Progenitor cell of endocrine pancreas (in vitro differentiated cells): ENCODE measurements around the gene NOP56. TPM values are rescaled to one million over a fixed set of nuclear protein-coding genes. Genes with fewer than 3 reads are reported as not detected.

Experiments
- DNase-seq: peaks from one replicate; pipeline ENCODE4 v3.0.0; 2021; ENCODE audit warnings: low spot score; ENCODE audit not compliant: unreplicated experiment
- H3K27ac Mint-ChIP-seq: 2 replicates; pipeline ENCODE4 v1.8.0; 2021; ENCODE audit warnings: mild to moderate bottlenecking, moderate library complexity, mixed read lengths
- H3K27me3 Mint-ChIP-seq: 2 replicates; pipeline ENCODE4 v1.8.0; 2021; ENCODE audit warnings: mixed read lengths
- H3K36me3 Mint-ChIP-seq: 2 replicates; pipeline ENCODE4 v1.8.0; 2022; ENCODE audit warnings: mixed read lengths; ENCODE audit not compliant: insufficient read depth
- H3K4me1 Mint-ChIP-seq: 2 replicates; pipeline ENCODE4 v1.8.0; 2021; ENCODE audit warnings: low read depth, mixed read lengths
- H3K4me3 Mint-ChIP-seq: 2 replicates; pipeline ENCODE4 v1.8.0; 2021; ENCODE audit warnings: low read depth, mild to moderate bottlenecking, moderate library complexity, mixed read lengths
- H3K9me3 Mint-ChIP-seq: 2 replicates; pipeline ENCODE4 v1.8.0; 2021; ENCODE audit warnings: low read depth, mixed read lengths
- CTCF ChIP-seq: fragments of 200-600 bp; sonication (generic); IDR thresholded peaks from one replicate; pipeline ENCODE4 v1.5.0; 2021; ENCODE audit warnings: antibody characterized with exemption, mild to moderate bottlenecking; ENCODE audit not compliant: unreplicated experiment
- long read RNA-seq: library from polyadenylated mRNA; unstranded; transcript quantifications from one replicate; pipeline ENCODE4 v2.0.0, GENCODE V29; 2020
- total RNA-seq: library from RNA; stranded (reverse); gene quantifications from 2 replicates; pipeline ENCODE4 v1.2.1, GENCODE V29; 2021

Gene NOP56
- 271 and 282 TPM in 2 replicates for total RNA-seq
- long read RNA-seq, transcript NOP56-201 (12 exons, 2,400 nt), result major isoform, 223 of 551 reads
- long read RNA-seq, partial matches to known transcripts, result 130 of 551 reads
- long read RNA-seq, other reads (novel, unspliced or antisense), result 194 of 551 reads

- peak; percentile 5 for TF ChIP-seq CTCF
- peaks cover 24% of the 10 kb centered on the region for H3K36me3 Mint-ChIP-seq
- H3K9me3 Mint-ChIP-seq, result no peaks in the 10 kb centered on the region
- H3K27ac Mint-ChIP-seq, result peak within 1 kb of the TSS; percentile 95
- H3K4me3 Mint-ChIP-seq, result peak within 1 kb of the TSS; percentile 90
- H3K4me1 Mint-ChIP-seq, result peaks cover 15% of the 10 kb centered on the region
- H3K27me3 Mint-ChIP-seq, result no peaks in the 10 kb centered on the region
- peak; percentile 96 for DNase-seq
These were observed at the start of gene NOP56 for GRCh38 chr20:2651772-2652723. TSS of gene NOP56 (plus strand) at chr20:2652632. CDS start at chr20:2652661, 29 bp downstream.

- Mint-ChIP-seq H3K4me1 (peaks cover 1% of the 10 kb centered on the region), H3K4me3 (no peak overlapping the region), H3K27me3 (peaks cover 3% of the 10 kb centered on the region), H3K27ac (no peak overlapping the region), H3K9me3 (peaks cover 9% of the 10 kb centered on the region), H3K36me3 (no peaks in the 10 kb centered on the region)
- TF ChIP-seq CTCF, result no peak
- no peak for DNase-seq
These were observed 49.7 kb upstream of the NOP56 start for GRCh38 chr20:2602746-2603145.

GRCh38 chr20:2603816-2604505, 48.5 kb upstream of the NOP56 start:
- Mint-ChIP-seq H3K27me3 (peaks cover 3% of the 10 kb centered on the region), H3K27ac (no peak overlapping the region), H3K4me1 (peaks cover 1% of the 10 kb centered on the region), H3K36me3 (no peaks in the 10 kb centered on the region), H3K9me3 (peaks cover 9% of the 10 kb centered on the region), H3K4me3 (no peak overlapping the region)
- no peak for TF ChIP-seq CTCF
- DNase-seq, result no peak

GRCh38 chr20:2604506-2604835, 48.0 kb upstream of the NOP56 start:
- peaks cover 9% of the 10 kb centered on the region for H3K9me3 Mint-ChIP-seq
- H3K36me3 Mint-ChIP-seq, result no peaks in the 10 kb centered on the region
- peaks cover 1% of the 10 kb centered on the region for H3K4me1 Mint-ChIP-seq
- TF ChIP-seq CTCF, result no peak
- H3K27ac Mint-ChIP-seq, result no peak overlapping the region
- peaks cover 7% of the 10 kb centered on the region for H3K27me3 Mint-ChIP-seq
- no peak overlapping the region for H3K4me3 Mint-ChIP-seq
- DNase-seq, result no peak

GRCh38 chr20:2606507-2607006, 45.9 kb upstream of the NOP56 start:
- Mint-ChIP-seq H3K36me3 (no peaks in the 10 kb centered on the region), H3K4me3 (no peak overlapping the region), H3K9me3 (peaks cover 9% of the 10 kb centered on the region), H3K27ac (no peak overlapping the region), H3K4me1 (peaks cover 1% of the 10 kb centered on the region), H3K27me3 (peaks cover 15% of the 10 kb centered on the region)
- DNase-seq, result no peak
- TF ChIP-seq CTCF, result no peak
